Fibroblast of the aortic adventitia (primary cell): Measurements from ENCODE around the gene SFT2D1. TPM values are rescaled to one million over a fixed set of nuclear protein-coding genes. Genes with fewer than 3 reads are reported as not detected.

Source experiments
- DNase-seq: peaks from one replicate; pipeline ENCODE4 v3.0.0-alpha.2; 2010; ENCODE audit warnings: low read depth
- H3K4me3 ChIP-seq: 2 replicates; pipeline ENCODE4 v1.5.1; 2011; ENCODE audit warnings: low read depth, mild to moderate bottlenecking, control low read depth, low read length, moderate library complexity
- CTCF ChIP-seq: IDR thresholded peaks from 2 replicates; pipeline ENCODE4 v1.5.1; 2011; ENCODE audit warnings: mild to moderate bottlenecking, low read length, control low read depth, inconsistent platforms; ENCODE audit not compliant: insufficient read depth
- total RNA-seq: library from RNA; depleted of rRNA; stranded (reverse); fragments of >200 nt; gene quantifications from 2 replicates; pipeline ENCODE4 v1.2.3, GENCODE V29; 2012; ENCODE audit warnings: low replicate concordance

SFT2D1 gene
- total RNA-seq, 1 donor: 37.7 TPM

DNA sequence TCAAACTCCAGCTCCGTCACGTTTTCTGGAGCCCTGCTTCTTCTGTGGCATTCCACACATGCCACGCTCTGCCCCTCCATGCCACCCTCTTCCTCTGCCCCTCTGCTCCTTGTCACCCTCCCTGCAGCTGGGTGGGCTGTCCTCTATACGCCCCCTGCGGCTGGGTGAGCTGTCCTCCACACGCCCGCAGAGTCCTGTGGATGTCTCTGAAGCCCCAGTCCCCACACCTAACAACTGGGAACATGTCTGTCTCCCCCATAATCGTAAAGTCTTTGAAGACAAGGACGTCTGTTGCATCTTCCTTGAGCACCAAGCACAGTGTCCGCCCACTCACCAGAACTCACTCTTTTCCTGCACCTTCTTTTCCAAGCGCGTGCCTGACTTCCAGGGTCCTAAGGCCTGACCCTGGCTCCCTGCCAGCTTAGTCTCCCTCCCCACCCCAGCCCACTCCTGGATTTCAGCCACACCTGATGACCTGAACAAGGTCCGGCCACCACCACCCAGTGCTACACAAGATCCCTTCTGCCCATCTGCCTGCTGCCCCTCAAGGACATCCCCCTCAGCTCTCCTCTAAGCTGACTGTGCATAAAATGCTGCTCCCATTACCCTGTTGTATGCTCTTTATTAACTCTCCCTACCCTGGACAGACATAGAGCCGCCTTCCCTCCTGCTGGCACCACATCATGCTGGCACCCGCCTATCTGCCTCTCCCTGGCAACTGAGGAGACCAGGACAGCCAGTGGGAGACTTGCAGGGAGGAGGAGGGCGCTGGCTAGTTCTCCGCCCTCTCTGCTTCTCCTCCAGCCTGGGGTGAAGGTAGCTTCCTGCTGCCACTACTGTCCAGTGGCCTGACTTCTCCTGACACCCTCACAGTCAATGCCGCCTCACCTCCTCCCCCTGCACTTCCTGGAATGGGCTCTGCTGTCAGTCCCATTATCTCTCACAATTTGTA is 23.4 kb downstream of the SFT2D1 start:
- no peak for TF ChIP-seq CTCF
- H3K4me3 ChIP-seq: no peak overlapping the region
- no peak for DNase-seq

DNA sequence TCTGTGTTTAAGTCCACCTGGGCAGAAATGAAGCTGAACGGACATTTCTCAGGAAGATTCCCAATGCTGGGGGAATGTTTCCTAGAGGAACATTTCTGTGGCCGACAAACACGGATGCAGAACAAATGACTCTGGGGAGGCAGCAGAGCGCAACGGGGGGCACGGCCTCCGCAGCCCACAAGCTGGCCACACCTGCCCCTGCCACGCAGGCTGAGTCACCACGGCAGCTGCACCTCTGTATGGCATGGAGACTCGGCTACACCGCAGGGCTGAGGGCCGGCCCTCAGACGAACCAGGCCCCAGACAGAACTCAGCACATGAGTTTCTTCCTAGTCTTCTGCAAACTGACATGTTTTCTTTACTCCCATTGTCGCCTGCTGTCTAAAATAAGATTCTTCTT is 24.1 kb downstream of the SFT2D1 start:
- no peak overlapping the region for H3K4me3 ChIP-seq
- no peak for DNase-seq
- TF ChIP-seq CTCF: no peak

DNA sequence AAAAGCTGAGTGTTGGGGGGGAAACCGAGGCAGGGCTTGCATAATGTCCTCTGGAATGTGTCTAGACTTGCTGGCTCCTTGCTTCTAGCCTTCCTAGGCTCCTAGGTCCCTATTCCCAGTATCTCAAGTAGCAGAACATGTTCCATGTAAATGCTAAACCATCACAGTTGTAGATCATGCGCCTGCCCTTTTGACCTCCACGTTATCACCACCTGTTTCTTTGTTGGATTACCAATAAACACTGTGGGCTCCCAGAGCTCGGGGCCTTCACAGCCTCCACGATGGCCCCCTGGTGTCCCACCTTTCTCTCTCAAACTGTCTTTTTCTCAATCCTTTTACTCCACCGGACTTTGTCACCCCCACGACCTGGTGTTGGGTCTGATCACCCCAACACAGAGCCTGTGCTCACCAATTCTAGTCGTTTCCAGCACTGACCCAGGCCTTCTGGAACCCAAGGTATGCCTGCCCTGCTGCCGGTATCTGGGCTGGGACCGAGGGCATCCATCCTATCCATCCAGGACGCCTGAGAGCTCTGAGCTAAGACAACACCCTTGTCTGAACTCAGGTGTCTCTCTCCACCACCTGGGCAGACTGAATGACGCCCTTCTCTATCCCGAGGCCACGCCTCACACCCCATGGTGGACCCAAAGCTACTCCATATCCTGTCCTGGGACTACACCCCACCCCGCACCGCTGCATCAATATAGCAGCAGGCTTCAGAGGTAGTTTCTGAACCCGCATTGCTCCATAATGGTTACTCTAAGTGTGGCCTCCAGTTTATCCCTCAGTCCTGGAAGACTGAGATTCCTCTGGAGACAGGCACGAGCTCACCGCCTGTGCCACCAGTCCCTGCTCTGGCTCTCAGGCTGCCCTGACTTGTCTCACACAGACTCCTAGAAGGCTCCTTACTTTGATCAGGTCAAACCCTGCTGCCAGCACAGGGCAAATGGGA is 24.8 kb downstream of the SFT2D1 start:
- DNase-seq: no peak

DNA sequence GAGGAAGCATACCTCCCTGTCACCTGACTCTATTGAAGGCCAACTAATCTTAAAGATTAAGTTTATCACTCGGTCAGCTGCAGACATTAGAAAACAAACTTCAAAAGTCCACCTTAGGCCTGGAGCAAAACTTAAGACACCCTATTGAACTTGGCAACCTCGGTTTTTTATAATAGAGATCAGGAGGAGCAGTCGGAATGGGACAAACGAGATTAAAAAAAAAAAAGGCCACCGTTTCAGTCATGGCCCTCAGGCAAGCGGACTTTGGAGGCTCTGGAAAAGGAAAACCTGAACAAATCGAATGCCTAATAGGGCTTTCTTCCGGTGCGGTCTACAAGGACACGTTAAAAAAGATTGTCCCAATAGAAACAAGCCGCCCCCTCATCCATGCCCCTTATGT is 26.9 kb downstream of the SFT2D1 start:
- no peak overlapping the region for H3K4me3 ChIP-seq
- no peak for TF ChIP-seq CTCF
- DNase-seq: no peak

More for the DNA sequence above, 24.8 kb downstream of the SFT2D1 start:
- TF ChIP-seq CTCF: no peak
- H3K4me3 ChIP-seq: no peak overlapping the region

GRCh38 chr6:166314454-166314853 is 27.9 kb downstream of the SFT2D1 start:
- H3K4me3 ChIP-seq: no peak overlapping the region
- DNase-seq: no peak
- no peak for TF ChIP-seq CTCF

- peak; percentile 87 for TF ChIP-seq CTCF
- DNase-seq: peak; percentile 62
- H3K4me3 ChIP-seq: no peak overlapping the region
Observed at GRCh38 chr6:166313255-166314070, 28.9 kb downstream of the SFT2D1 start.
